Renal pelvis (tissue), 4 donors: Measurements from ENCODE around the gene HHIPL1. TPM values are rescaled to one million over a fixed set of nuclear protein-coding genes. Genes with fewer than 3 reads are reported as not detected.

Experiments used
- DNase-seq: peaks from one replicate; pipeline ENCODE4 v3.0.0-alpha.2; 2013
- polyA plus RNA-seq, 3 donors: library from polyadenylated mRNA; unstranded; fragments of 120-200 nt; gene quantifications; one replicate each; pipeline ENCODE4 v1.2.1, GENCODE V29; 2013; ENCODE audit not compliant: insufficient read length in 3 of 3

HHIPL1 gene
- polyA plus RNA-seq, 3 donors = 1.6 to 2.1 (median 1.8) TPM

DNA sequence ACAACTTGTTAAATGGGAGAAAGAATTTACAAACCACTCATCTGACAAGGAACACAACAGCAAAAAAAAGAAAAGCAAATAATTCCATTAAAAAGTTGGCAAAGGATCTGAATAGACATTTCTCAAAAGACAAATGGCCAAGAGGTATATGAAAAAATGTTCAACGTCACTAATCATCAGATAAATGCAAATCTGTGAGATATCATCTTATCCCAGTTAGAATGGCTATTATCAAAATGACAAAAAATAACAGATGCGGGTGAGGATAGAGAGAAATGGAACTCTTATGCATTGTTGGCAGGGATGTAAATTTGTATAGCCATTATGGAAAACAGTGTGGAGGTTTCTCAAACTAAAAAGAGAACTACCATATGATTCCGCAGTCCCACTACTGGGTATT, 69.0 kb downstream of the HHIPL1 start:
- no peak for DNase-seq

DNA sequence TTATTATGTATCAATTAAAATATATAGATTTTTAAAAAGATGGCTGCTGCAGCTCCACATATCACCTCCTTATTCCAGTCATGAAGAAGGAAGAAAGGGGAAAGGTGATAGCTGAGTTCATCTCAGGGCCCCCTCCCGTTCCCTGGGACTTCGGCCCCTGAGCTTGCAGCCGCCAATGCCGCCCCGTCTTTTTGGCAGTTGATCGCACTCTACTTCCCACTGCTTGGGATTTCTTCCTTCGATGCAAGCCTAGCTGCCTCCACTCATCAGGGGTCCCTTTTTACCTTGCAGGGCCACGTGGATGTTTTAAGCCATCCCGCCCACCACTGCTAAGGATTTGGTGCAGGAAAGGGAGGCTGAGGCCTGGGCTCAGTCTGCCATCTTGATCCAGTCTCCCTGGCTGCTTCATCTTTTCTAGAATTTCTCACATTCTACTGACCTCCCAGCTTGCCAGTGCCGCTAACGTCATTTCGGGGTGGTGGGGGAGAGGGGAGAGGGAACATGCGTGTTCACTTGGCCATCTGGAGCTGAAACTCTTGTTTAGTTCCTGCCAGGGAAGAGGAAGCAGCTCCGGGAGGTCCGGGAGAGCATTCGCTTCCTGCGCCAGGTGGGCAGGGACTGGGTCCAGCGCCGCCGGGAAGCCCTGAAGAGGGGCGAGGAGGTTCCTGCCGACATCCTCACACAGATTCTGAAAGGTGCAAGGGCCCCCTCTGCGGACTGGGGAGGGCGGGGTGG, 70.5 kb downstream of the HHIPL1 start:
- no peak for DNase-seq

DNA sequence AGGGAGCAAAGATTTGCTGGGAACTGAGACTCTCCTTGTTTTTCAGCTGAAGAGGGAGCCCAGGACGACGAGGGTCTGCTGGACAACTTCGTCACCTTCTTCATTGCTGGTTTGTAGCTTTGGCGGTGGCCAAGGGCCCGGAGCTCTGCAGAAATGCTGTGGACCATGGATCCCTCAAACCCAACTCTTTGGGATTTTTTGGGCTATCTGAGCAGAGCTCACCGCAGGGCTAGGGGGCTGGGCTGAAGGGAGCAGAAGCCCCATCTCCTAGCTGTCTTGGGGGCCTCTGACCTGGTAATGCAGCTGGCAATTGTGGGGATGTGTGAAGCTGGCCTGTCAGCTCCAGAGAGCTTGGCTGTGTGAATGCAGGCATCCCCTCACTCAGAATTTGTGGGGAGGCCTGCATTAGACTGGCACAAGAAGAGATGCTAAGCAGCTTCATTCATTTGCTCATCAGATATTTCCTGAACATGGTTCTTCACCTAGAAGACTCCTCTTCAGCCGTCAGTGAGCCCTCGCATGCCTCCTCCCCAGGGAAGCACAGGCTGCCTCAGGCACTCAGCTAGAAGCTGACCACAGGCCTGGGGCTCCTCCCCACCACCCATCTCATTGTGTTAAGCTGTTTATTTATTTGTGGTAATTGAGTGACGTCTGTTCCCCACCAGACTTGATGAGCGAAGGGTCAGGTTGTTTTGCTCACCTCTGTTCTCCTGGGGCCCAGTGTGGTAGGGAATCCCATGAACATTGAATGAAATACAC, 71.3 kb downstream of the HHIPL1 start:
- no peak for DNase-seq

DNA sequence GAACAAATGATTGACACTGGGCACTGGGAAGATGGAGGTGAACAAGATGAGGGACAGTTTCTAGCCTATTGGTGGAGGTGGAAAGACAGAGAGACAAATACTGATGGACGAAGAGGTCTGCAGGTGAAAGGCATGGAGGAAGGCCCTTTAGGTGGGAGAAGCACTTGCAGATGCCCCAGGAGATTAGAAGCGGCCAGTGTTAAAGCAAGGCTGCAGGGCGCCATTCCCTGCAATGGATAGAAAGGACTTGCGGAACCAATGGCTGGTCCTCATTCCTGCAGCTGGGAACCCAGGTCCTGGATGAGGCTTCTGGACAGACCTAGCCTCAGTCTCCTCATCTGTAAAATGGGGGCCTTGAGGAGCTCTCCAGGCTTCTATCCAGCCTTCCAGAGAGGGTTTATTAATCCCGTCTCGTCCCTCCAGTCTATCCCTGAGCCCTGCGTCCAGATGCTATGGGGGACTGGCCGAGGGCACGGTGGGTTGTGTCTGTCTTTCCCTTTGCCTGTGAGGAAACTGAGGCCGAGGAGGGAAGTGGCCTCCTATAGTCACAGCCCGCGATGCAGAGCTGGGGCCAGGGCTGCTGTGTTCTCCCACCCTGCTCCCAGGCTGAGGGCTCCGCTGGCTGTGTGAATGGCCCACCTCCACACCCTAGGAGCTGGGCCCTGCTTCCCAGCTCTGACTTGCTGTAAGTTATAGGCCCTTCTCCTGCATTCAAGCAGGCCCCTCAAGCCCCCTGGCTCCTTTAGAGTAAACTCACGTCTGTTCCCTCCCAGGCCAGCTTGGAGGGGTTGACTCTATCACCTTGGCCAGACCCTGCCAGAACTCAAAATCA, 72.1 kb downstream of the HHIPL1 start:
- no peak for DNase-seq

DNA sequence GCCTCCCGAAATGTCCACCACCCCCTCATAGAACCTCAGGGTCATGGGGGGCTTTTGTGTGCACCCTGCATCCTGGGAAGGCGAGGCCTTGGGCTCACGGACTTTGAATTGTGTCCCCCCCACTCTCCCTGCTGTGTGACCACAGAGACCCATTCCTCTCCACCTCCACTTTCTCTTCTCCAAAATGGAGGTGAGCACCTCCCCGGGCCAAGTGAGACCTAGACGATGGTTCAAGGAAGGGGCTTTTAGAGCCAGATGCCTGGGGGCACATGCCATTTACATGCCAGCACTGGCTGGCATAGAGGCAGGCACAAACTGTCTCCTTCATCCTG, 72.7 kb downstream of the HHIPL1 start:
- no peak for DNase-seq

DNA sequence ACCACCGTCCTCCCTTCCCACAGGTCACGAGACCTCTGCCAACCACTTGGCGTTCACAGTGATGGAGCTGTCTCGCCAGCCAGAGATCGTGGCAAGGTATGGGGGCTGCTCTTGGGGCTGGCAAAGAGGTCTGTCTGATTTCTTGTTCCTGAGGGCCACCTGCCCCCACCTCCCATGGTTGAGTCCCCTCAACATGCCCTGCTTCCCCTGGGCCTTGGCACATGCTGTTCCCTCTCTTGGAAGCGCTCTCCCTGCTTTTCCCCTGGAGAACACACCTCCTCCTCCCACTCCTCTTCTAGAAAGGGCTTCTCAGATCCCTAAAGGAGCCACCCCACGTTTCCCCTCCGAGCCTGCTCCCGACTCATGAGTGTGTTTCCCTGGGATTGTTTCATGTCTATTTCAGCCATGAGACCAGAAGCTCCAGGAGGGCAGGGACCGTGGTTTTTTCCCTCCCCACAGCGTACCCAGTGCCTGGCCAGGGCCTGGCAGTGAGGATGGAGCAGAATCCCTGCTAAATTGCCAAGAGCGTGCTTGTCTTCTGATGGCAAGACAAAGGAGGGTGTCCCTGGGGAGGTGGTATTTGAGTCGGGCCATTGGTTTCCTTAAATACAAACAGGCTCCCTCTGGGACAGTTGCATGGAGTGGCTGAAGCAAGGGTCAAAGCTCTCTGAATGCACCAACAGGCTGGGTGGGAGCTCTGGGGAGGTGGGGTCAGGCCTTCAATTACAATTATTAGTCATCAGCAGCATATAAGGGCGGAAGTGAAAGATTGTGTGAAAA, 73.3 kb downstream of the HHIPL1 start:
- no peak for DNase-seq

DNA sequence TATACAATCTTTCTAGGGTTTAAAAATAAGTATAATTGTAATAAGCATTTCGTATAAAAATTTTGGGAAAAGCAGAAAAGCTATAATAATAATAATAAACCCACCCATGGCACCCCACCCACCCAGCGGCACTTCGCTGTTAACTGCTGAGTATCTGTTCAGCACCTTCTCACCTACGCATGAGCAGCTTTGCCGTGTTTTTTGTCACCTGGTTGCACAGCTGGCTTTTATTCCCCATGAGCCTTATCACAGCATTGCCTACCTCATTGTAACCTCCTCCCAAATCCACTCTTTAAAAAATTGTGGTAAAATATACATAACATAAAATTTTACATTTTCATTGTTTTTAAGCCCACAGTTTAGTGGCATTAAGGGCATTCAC, 73.9 kb downstream of the HHIPL1 start:
- DNase-seq = no peak

DNA sequence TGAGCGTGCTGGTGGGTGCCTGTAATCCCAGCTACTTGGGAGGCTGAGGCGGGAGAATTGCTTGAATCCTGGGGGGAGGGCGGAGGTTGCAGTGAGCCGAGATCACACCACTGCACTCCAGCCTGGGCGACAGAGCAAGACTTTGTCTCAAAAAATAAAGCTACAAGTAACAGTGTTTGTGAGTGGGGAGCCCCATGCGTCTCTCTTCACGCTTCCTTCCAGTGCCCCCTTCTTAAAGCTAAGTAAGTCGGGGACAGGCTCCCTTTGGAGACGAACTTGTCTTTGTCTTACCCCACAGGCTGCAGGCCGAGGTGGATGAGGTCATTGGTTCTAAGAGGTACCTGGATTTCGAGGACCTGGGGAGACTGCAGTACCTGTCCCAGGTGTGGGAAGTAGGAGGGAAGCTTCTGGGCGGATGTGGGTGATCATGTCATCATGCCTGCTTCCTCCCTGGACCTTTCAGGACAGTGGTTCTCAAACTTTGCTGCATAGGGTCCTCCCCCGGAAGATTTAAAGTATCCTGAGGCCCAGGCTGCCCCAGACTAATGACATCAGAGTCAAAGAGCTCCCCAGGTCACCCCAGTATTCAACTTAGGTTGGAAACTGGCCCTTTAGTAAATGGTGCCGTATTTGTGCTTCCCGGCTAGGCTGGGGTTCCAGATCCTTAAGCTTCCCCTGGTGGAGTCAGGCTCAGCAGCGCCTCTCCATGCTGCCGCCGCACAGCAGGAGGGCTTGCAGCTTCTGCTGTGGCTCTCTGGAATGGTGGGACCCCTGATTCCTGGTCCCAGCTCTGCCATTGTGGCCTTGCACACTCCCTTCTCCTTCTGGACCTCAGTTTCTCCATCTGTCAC, 76.2 kb downstream of the HHIPL1 start:
- no peak for DNase-seq

DNA sequence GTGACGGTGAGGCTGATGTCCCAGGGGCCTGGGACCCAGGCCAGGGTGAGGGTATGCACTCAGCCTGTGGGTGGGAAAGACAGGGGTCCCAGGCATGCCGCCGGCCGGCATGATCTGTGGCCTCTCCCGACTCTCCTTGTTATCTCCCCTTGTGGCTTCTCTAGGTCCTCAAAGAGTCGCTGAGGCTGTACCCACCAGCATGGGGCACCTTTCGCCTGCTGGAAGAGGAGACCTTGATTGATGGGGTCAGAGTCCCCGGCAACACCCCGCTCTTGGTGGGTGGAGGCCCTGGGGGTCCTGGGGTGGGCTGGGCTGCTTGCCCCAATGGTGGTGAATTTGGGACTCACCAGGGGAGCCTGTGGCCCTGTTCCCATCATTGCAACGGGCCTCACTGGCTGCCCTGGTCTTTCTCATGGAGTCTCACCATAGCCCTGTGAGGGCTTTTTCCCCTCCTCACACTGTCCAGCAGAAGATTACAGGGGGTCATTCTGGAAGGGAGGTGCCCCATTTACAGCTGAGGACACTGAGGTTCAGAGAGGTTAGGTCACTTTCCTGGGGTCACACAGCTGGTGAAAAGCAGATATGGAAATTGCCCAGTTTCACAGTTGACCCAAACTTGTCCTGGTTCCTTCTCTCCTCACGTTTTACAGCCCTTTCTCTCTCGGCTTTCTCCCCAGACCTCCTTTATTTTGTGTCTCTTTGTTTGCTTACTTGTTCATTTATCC, 77.0 kb downstream of the HHIPL1 start:
- no peak for DNase-seq

DNA sequence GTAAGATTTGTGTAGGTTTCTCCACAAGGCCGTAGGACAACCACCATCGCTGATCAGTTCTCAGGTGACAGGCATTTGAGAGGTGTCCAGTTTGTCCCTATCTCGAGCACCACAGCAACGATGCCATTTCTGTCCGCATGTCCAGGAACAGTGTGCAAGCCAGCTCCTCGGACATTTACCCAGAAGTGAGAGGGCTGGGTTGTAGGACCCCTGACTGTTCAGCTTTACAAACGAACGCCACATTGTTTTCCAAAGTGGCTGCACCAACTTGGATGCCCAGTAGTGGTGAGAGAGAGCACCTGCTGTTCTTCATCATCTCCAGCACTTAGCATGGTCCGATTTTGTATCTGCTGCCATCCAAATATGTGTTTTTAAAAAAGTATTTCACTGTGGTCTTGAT, 77.8 kb downstream of the HHIPL1 start:
- DNase-seq = no peak

DNA sequence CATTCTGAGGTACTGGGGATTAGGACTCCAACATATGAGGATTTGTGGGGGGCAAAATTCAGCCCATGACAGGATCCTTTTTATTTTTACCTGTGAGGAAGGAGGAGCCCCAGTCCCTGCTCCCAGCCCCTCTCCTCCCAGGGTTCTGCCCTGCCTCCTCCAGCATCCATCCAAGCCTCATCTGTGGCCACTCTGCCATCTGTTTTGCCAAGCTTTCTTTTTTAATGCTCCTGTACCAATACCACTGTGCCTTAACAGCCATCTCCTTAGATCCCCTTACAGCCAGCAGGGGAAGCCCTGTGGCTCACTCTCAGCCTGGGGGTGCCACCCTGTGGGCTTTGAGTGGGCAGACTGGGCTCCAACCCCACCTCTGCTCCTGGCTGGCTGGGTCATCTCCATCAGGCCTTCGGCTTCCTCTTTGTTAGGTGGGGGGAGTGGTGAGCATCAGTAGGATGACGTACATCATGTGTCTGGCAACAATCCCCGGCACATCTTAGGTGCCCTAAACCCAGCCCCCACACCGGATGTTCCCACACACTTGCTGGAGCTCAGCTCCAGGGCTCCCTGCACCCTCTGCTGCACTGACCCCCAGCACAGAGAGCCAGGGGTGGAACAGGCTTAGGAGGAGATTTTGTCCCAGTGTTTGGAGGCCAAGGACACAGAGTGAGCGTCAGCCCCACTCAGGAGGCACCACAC, 79.4 kb downstream of the HHIPL1 start:
- no peak for DNase-seq

DNA sequence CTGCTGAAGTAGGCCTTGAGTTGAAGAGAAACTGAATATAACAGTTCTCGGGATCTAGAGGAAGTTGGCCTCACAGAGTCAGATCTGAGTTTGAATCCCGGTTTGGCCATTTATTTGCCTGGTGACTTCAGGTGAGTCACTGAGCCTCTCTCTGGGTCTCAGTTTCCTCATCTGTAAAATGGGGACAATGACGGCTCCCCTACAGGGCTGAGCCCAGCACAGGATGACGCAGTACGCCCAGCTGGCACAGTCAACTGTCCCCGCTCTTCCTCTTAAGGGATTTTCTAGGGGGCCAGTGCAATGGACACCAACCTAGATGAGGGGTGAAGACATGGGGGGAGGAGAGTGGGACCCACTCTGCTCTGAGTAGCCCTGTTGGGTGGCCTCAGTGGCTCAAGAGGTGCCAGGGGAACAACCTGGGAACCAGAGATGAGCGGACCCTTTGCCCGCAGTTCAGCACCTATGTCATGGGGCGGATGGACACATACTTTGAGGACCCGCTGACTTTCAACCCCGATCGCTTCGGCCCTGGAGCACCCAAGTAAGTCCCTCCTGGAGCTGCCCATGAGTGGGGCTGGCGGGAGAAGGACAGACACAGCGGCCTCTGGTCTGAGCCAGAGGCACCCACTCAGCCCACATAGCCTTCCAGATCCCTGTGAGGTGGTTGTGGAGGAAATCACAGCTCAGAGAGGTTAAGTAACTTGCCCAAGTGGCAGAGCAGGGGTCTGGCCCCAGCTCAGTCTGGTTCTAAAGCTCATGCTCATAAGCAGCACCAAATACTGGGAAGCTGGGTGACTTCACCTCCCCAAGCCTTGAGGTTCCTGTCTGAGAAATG, 80.2 kb downstream of the HHIPL1 start:
- no peak for DNase-seq

DNA sequence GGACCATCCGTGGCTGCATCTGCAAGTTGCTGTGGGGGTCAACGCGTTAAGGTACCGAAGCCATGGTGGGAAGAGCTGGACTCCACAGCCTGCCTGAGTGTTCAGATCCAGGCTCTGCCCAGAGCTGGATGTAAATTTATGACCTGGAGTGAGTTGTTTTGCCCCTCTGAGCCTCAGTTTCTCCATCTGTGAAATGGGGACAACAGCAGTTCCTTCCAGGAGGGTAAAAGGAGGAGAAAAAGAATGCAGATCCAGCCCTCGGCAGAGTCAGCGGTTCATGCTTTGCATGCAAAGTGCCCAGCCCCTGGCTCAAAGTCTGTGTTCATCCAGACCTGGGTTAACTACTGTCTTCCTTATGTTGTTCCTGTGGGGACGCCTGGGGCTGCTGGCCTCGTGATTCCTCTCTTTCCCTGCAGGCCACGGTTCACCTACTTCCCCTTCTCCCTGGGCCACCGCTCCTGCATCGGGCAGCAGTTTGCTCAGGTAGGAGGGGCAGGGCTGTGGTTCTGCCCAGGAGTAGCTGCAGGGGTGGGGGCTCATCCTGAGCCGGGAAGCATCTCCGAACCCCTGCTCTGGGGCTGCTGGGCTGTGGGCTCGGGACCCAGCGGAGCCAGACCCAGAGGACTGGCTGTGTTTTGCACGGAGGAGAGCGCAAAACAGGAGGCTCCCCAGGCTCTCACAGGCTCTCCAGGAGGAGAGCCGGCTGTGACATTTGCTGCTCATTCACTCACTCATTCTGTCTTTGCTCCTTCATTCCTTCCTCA, 81.0 kb downstream of the HHIPL1 start:
- no peak for DNase-seq

DNA sequence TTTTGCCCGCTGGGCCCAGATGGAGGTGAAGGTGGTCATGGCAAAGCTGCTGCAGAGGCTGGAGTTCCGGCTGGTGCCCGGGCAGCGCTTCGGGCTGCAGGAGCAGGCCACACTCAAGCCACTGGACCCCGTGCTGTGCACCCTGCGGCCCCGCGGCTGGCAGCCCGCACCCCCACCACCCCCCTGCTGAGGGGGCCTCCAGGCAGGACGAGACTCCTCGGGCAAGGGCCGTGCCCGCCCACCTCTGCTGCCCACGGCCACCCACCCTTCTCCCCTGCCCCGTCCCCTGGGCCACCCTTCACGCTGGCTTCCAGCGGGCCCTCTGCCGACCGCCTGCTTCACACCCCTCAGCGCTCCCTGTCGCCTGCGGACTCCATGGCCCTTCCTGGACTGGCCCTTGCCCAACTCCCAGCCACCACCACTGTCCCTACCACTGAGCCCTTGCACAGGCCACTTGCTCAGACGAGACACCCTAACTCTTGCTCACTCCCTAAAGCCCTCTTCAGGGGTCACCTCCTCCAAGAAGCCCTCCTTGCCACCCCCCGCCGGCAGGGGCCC, 81.7 kb downstream of the HHIPL1 start:
- no peak for DNase-seq

DNA sequence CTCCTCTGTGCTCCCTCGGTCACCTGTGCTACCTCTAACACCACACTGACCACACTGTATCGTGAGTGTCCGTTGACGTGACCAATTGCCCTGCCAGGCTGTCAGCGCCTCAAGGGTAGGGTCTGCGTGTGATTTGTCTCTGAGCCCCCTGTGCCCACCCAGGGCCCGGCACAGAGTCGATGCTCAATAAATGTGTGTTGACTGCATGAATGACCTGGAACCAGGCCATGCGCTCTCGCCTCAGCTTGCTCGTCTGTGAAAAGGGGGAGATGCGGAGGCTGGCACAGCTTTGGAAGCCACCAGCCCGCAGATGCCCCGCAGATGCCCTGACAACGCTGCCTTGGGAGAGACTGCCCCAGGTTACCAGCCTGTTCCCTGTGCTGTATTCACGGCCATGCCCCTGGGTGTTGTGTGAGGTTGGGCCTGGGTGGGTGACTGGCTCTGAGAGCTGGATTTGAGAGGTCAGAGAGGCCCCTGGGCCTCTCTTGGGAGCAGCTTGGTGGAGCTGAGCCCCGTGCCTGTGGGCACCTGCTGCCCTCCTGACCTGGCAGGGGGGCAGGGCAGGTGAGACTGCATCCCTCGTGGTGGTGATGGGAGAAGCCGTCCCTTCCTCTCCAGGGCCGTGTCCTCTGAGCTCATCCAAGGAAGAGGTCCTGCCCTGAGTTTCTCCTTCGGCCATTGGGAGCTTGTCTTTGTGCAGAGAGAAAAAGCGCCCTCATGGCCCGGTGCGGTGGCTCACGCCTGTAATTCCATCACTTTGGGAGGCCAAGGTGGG, 82.4 kb downstream of the HHIPL1 start:
- no peak for DNase-seq

DNA sequence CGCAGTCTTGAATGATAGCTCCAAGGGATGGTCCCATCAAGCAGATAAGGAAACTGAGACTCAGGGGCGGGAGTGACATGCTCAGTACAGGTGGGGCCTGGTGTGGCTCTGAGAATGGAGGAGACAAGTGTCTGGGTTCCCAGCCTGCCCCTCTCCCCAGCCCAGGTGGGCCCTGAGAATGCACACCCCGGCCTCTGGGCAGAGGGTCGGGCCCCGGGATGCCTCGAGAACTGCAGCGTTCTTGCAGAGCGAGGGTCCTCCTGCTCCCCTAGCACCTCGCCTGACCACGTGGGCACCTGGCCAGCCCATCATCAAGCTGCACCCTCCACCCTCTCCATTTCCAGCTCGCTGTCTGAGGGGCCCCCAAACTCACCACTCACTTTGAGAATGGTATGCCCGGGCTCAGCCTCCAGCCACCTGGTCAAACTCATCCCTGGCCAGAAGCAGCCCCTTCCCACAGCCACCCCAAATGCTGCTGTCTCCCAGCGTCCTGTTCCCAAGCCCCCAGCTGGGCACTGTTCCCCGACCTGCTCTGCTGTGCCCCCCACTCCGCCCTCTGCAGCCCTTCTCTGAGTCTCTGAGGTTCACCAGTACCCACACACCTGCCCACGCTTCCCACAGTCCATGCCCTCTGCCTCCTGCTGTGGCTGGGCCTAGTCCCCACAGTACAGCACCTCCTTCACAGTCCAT, 83.4 kb downstream of the HHIPL1 start:
- no peak for DNase-seq
